ENCODE results near the gene GJD2.

DNA sequence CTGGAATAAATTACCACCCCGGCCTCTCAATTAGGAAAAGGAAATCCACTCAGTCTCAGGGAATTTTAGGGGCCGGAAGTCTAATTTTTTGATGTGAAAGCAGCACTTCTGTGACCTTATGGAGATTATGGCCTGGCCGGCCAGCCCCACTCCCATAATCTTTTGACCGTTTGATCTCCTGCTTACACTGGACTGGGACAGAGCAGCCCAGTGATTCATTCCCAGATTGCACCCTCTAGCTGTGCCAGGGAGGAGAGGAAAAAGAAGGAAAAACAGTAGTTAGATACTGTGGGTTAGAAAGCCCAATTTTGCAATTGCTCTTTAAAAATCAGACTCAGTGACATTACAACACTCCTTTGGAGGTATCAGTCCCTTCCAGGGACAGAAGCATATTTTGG, 32.4 kb downstream of the GJD2 start:
- TF ChIP-seq CTCF (conservative IDR thresholded peaks at IDR 0.05; ENCODE audit: low read depth, low read length) (no peak), EZH2 (IDR thresholded peaks at IDR 0.05; ENCODE audit: low read length, unreplicated experiment) (no peak)

All from PC-3 (cell line).